ENCODE data around the gene SETD6.
"Not testable (repeated sequence)": the region's sequence is repeated elsewhere in the genome, so short reads cannot be mapped to it uniquely, and the experiment has no call there.

The SETD6 gene, protein sequence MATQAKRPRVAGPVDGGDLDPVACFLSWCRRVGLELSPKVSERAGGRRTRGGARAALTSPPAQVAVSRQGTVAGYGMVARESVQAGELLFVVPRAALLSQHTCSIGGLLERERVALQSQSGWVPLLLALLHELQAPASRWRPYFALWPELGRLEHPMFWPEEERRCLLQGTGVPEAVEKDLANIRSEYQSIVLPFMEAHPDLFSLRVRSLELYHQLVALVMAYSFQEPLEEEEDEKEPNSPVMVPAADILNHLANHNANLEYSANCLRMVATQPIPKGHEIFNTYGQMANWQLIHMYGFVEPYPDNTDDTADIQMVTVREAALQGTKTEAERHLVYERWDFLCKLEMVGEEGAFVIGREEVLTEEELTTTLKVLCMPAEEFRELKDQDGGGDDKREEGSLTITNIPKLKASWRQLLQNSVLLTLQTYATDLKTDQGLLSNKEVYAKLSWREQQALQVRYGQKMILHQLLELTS

GRCh38 chr16:58515125-58515870 lies at the start of gene SETD6:
TSS of gene SETD6 (plus strand) at chr16:58515517. CDS start at chr16:58515538, 21 bp downstream.
- DNase-seq, result peak; percentile 30 to 93 (median 78)

- no peak for DNase-seq
Observed at GRCh38 chr16:58465817-58466216, 49.5 kb upstream of the SETD6 start.

DNA sequence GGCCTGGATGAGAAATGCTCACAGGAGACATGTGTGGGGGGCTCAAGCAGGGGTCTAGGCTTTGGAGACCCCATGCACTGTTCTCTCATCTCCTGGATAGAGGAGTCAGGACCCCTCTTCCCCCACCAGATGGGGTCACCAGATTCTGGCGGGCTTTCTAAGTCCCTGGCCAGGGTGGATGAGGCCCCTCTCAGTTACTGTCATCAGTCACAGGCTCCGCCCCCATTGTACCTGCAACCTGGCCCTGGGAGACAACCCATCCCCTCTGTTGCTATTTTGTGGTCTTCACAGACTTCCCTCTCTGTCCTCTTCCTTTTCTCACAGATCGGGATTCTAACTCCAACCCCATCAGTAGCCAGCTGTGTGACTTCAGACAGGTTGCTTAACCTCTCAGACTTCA lies 48.9 kb upstream of the SETD6 start:
- DNase-seq, result no peak

- DNase-seq, result no peak
Observed at GRCh38 chr16:58467905-58468304, 47.4 kb upstream of the SETD6 start.

DNA sequence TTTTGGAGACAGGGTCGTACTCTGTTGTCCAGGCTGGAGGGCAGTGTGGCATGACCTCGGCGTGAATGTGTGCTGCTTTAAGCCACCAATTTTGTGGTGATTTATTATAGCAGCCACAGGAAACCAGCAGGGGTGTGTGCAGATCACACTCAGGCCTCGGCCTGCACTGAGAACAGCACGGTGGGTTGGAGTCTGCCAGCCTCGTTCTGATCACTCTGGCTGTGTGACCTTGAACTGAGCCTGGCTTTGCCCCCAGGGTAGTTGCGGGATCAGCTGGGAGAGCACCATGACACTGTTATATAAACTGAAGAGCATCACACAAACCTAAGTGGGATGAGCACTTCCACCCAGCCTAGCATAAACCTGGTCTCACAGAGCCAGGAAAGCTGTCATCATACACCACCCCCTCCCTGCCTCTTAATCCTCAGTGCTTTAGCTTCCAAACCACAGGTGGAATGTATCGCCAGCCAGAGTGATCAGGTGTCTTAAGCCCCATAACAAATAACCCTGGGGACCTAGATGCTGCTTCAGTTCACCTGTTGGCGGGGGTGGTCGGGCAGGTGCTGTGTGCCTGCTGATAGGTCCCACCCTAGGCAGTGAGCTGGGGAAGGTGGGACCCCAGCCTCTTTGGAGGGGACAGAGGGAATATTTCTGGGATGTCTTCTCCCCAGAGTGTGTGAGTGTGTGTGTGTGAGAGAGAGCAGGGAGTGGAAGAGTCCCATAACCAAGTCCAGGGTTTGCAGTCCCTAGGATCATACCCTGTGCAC lies 43.9 kb upstream of the SETD6 start:
- no peak for DNase-seq

DNA sequence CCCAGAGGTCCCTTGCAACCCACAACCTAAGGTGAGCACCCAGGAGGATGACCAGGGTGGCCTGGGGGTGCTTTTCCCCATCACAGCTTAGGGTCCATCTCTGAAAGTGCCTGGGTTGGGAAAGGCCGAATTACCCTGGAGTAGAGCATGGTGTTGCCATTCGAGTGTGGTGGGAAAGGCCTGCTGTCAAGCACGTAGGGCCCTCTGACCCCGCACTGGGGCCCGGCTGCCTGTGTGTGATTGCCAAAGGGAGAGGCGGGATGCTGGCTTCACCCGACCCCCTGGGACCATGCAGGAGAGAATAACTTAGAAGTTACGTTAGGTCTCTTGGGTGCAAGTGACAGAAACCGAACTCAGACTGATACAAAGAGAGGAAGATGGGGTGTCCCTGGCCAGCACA lies 43.1 kb upstream of the SETD6 start:
- DNase-seq, result no peak

GRCh38 chr16:58472827-58473226 lies 42.5 kb upstream of the SETD6 start:
- no peak for DNase-seq

GRCh38 chr16:58474296-58474695 lies 41.0 kb upstream of the SETD6 start:
- no peak for DNase-seq

DNA sequence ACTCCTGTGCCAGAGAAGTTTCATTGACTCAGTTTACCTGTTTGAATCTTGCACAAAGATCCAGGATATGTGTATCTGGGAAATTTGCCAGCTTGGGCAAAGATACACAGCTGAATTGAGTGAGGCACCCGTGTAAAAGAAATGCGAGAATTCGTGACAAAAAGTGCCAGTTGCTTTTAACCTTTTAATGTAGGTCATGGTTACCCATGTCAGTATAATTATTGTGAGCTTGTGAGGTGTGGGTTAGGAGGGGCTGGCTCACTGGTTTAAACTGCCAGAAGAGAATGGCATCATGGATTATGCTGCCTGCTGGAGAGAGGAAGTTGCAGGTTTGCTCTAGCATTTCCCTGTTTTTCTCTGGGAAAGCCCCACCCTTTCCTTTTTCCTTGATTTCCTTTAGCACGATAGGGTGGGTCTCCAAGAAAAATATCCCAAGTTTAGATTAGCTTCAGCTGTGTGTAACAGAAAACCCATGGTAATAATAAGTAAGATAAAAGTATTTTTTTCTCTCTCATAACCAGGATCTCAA lies 40.2 kb upstream of the SETD6 start:
- DNase-seq, result no peak

- DNase-seq, result no peak
Observed at GRCh38 chr16:58476791-58477190, 38.5 kb upstream of the SETD6 start.

- no peak for DNase-seq
Observed at GRCh38 chr16:58478427-58478826, 36.9 kb upstream of the SETD6 start.

DNA sequence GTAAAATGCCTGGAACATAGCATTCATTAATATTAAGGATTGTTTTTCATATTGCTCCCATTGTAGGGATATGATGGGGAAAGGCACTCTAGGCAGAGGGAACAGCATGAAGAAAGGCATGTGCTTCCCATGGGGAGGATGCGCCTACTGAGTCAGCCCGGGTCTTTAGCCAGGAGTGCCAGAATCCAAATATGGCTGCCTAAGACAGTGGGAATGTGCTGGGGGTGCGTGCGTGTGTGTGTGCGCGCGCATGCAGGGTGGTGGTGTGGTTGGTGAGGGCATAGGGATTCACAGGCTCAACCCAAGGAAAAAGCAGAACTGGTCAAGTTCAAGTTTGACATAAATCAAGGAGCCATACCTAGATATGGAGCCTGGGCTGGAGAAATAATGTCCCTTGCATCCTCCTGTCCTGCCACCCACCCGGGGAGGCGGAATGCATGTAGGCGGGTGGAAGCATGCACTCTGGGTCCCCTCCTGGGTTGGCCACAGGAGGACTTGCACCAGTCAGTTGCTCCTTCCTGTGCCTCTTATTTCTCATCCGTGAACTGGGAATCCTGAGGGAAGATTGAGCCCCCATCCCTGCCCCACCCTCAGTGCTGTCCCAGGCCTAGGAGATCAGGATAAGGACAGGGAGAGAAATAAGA lies 34.0 kb upstream of the SETD6 start:
- DNase-seq, result no peak

DNA sequence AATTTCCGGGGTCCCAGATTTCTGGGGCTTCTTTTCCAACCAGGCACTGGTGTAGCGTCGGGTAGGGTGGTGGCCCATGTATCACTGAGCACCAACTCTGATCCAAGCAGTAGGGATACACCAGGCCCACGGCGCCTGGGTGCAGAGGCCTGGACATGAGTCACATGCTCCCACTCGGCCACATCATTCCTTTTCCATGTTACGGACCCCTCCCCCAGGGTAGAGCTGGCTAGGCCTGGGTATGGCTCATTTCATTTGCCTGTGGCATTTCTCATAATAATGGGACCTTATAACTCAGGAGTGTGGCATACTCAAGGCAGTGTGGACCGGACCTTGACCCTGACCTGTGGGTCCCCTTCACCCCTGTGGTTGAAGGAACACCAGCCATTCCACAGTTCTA lies 33.4 kb upstream of the SETD6 start:
- no peak for DNase-seq

DNA sequence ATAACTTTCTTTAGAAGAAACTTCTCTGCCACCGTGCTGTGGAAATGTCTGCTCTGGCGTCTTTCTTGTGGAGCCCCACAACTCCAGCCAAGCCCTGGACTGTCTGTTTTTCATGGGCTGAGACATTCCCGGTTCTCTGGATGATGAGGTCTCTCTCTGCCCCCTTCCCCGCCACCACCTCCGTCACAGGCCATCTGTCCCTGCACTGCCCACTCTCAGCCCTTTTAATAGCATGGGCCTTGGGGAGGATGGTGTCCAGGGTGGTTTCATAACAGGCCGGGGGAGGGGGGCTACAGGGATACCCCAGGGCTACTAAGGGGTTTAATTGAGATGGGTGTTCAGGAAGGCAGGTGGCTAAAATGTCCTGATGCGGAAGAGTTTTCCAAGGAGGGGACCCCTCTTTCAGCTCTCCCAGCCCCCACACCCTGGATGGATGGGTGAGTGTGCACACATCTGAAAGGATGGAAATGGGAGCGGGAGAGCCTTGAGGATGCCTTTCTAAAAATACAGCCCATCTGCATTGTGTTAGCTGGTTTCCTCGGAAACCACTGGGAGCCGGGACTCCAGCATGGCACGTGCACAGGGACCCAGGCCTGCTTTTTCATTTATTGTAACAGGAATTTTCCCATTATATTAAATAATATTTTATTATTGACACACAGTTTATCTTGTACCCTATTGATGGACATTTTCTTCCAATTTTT lies 30.0 kb upstream of the SETD6 start:
- DNase-seq, result no peak

GRCh38 chr16:58487566-58488351 lies 27.6 kb upstream of the SETD6 start:
- peak in 51 of 56 donors; percentile 25 to 89 (median 58) for DNase-seq

GRCh38 chr16:58488531-58488930 lies 26.8 kb upstream of the SETD6 start:
- no peak for DNase-seq

DNA sequence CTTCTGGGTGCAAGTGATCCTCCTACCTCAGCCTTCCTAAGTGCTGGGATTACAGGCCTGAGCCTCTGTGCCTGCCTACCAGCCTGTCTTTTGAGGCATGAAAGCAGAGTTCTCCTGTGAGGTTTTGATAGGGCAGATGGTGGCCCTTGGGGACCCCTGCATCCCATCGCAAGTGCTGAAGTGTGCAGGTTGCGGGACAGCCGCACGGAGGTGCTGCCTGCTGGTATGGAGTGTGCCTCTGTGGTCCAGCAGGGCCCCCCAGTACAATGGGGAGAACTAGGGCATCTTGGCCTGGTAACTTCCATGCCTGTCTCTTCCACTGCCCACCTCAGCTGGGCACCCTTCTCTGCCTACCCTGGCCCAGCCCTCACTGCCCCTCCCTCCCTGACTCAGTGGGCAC lies 25.3 kb upstream of the SETD6 start:
- no peak for DNase-seq

- DNase-seq, result not testable (repeated sequence)
Observed at GRCh38 chr16:58490539-58490938, 24.8 kb upstream of the SETD6 start.

DNA sequence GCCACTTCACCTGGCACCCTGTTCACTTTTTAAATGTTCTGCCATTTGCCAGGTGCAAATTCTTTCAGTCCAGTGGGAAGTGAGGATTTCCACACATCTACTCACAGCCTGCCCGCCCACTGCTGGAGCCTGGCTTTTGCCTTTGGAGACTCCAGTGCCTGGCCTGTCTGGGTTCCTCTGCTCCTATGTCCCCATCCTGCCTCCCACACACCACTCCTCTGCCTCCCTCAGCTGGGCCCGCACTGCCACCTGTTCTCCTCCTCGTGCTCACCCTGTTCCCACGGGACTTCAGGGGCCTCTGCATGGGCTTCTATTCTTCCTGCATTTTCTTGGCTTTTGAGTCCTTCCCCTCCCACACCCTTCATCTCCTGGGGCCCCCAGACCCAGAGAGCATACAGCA lies 23.3 kb upstream of the SETD6 start:
- no peak for DNase-seq

GRCh38 chr16:58492735-58493134 lies 22.6 kb upstream of the SETD6 start:
- peak in 3 of 56 donors; percentile 19 to 44 (median 22) for DNase-seq
